Lower leg skin (tissue), 3 donors: ENCODE measurements around the gene TBX15.

ENCODE experiments used
- CTCF ChIP-seq, 3 donors: fragments of 450-650 bp; IDR thresholded peaks; one replicate each; pipeline ENCODE4 v1.5.1; 2016; ENCODE audit warnings: antibody characterized with exemption in 3 of 3, mild to moderate bottlenecking in 3 of 3, moderate library complexity in 2 of 3
- POLR2A ChIP-seq, 2 donors: fragments of 450-650 bp; IDR thresholded peaks; one replicate each; pipeline ENCODE4 v1.6.1; 2016 to 2017; ENCODE audit warnings: antibody characterized with exemption in 2 of 2, mild to moderate bottlenecking in 1 of 2, moderate library complexity in 1 of 2

- TF ChIP-seq POLR2A (IDR thresholded peaks at IDR 0.05) (no peak), CTCF (IDR thresholded peaks at IDR 0.05) (no peak)
Observed at GRCh38 chr1:118881751-118882150, 106.4 kb downstream of the TBX15 start.
